DND-41 (cell line): ENCODE results near the gene ZFPL1.

Source experiments
- ATAC-seq: fragments of 200-7000 bp; cut with Tn5 transposase; 3 replicates; pipeline ENCODE4 v1.9.1; 2021; ENCODE audit warnings: low read depth; ENCODE audit not compliant: insufficient read depth
- DNase-seq: peaks from one replicate; pipeline ENCODE4 v3.0.0-alpha.2; 2020
- H2AFZ ChIP-seq: 2 replicates; pipeline ENCODE4 v1.6.0; 2012; ENCODE audit warnings: low read depth, low read length
- H3K27ac ChIP-seq: 2 replicates; pipeline ENCODE4 v1.5.1; 2012; ENCODE audit warnings: low read length, inconsistent platforms
- H3K27me3 ChIP-seq: fragments of 200-600 bp; sonication (generic); 2 replicates; pipeline ENCODE4 v1.6.0; 2012; ENCODE audit warnings: low read length, mild to moderate bottlenecking, inconsistent platforms; ENCODE audit not compliant: insufficient read depth, poor library complexity
- H3K36me3 ChIP-seq: 2 replicates; pipeline ENCODE4 v1.5.1; 2012; ENCODE audit warnings: low read length, inconsistent platforms; ENCODE audit not compliant: insufficient read depth
- H3K4me1 ChIP-seq: 2 replicates; pipeline ENCODE4 v1.5.1; 2012; ENCODE audit warnings: mild to moderate bottlenecking, low read length; ENCODE audit not compliant: insufficient read depth
- H3K4me2 ChIP-seq: 2 replicates; pipeline ENCODE4 v1.6.0; 2012; ENCODE audit warnings: mild to moderate bottlenecking, moderate library complexity, low read length, inconsistent platforms; ENCODE audit not compliant: insufficient read depth
- H3K4me3 ChIP-seq, 2 experiments: fragments of 200-600 bp in 1 of 2; shearing (Covaris generic) in 1 of 2; 2 replicates each; pipeline ENCODE4 v1.5.1; 2012 to 2016; ENCODE audit warnings: inconsistent platforms in 2 of 2, low read length in 2 of 2, mild to moderate bottlenecking in 2 of 2, low read depth in 1 of 2, moderate library complexity in 1 of 2
- H3K79me2 ChIP-seq: 2 replicates; pipeline ENCODE4 v1.6.0; 2012; ENCODE audit warnings: low read length, inconsistent platforms; ENCODE audit not compliant: insufficient read depth
- H3K9ac ChIP-seq: 2 replicates; pipeline ENCODE4 v1.6.0; 2012; ENCODE audit warnings: low read depth, mild to moderate bottlenecking, inconsistent platforms, low read length, moderate library complexity
- H3K9me3 ChIP-seq: 2 replicates; pipeline ENCODE4 v1.5.1; 2012; ENCODE audit warnings: low read length, moderate library complexity, mild to moderate bottlenecking, inconsistent platforms; ENCODE audit not compliant: insufficient read depth, severe bottlenecking
- H4K20me1 ChIP-seq: 2 replicates; pipeline ENCODE4 v1.6.0; 2012; ENCODE audit warnings: low read length; ENCODE audit not compliant: insufficient read depth
- EZH2 ChIP-seq: IDR thresholded peaks from 3 replicates; pipeline ENCODE4 v1.6.1; 2012; ENCODE audit warnings: borderline replicate concordance, low read depth, mild to moderate bottlenecking, moderate library complexity, low read length, inconsistent platforms; ENCODE audit not compliant: severe bottlenecking
- TF ChIP-seq, protein P1 (sequence below): IDR thresholded peaks from 2 replicates; pipeline ENCODE4 v1.5.1; 2012; ENCODE audit warnings: borderline replicate concordance, low read length, moderate library complexity, mild to moderate bottlenecking; ENCODE audit not compliant: poor library complexity, severe bottlenecking; ENCODE audit errors: extremely low read depth

ZFPL1 gene

GRCh38 chr11:65083834-65084597, at the start of gene ZFPL1, which contains the start of gene CDCA5:
Gene ZFPL1 (plus strand): TSS chr11:65084222. CDS start chr11:65084699, 477 bp downstream.
Gene CDCA5 (minus strand): TSS chr11:65084040. CDS start chr11:65083978, 62 bp downstream.
- no peaks in the 10 kb centered on the region for H3K27me3 ChIP-seq
- peak within 1 kb of the TSS; percentile 96 for H3K27ac ChIP-seq
- H3K4me1 ChIP-seq: peaks cover 56% of the 10 kb centered on the region
- H3K79me2 ChIP-seq: peaks cover 66% of the 10 kb centered on the region
- peak within 1 kb of the TSS; percentile 84 for H2AFZ ChIP-seq
- TF ChIP-seq, protein P1, sequence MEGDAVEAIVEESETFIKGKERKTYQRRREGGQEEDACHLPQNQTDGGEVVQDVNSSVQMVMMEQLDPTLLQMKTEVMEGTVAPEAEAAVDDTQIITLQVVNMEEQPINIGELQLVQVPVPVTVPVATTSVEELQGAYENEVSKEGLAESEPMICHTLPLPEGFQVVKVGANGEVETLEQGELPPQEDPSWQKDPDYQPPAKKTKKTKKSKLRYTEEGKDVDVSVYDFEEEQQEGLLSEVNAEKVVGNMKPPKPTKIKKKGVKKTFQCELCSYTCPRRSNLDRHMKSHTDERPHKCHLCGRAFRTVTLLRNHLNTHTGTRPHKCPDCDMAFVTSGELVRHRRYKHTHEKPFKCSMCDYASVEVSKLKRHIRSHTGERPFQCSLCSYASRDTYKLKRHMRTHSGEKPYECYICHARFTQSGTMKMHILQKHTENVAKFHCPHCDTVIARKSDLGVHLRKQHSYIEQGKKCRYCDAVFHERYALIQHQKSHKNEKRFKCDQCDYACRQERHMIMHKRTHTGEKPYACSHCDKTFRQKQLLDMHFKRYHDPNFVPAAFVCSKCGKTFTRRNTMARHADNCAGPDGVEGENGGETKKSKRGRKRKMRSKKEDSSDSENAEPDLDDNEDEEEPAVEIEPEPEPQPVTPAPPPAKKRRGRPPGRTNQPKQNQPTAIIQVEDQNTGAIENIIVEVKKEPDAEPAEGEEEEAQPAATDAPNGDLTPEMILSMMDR: no peak
- no peak for TF ChIP-seq EZH2
- DNase-seq (peak; percentile 96), ATAC-seq (peak; percentile 85)
- H3K9ac ChIP-seq: peak within 1 kb of the TSS; percentile 98
- H3K9me3 ChIP-seq: no peaks in the 10 kb centered on the region
- peak within 1 kb of the TSS; percentile 89 to 91 for H3K4me3 ChIP-seq
- peaks cover 34% of the 10 kb centered on the region for H4K20me1 ChIP-seq
- H3K36me3 ChIP-seq: peaks cover 87% of the 10 kb centered on the region
- H3K4me2 ChIP-seq: peak within 1 kb of the TSS; percentile 89

GRCh38 chr11:65034423-65034822, 49.6 kb upstream of the ZFPL1 start:
- H3K9ac ChIP-seq: no peak overlapping the region
- H3K36me3 ChIP-seq: peaks cover 48% of the 10 kb centered on the region
- no peak overlapping the region for H3K4me2 ChIP-seq
- H3K27ac ChIP-seq: no peak overlapping the region
- DNase-seq (no peak), ATAC-seq (no peak)
- no peak for TF ChIP-seq EZH2
- TF ChIP-seq, protein P1: no peak
- H3K27me3 ChIP-seq: no peaks in the 10 kb centered on the region
- H2AFZ ChIP-seq: no peak overlapping the region
- peaks cover 2% of the 10 kb centered on the region for H3K4me1 ChIP-seq
- H4K20me1 ChIP-seq: no peaks in the 10 kb centered on the region
- no peak overlapping the region for H3K4me3 ChIP-seq
- H3K79me2 ChIP-seq: no peaks in the 10 kb centered on the region
- no peaks in the 10 kb centered on the region for H3K9me3 ChIP-seq

- TF ChIP-seq, protein P1: no peak
- no peak for TF ChIP-seq EZH2
- Histone ChIP-seq H3K79me2 (no peaks in the 10 kb centered on the region), H3K4me2 (no peak overlapping the region), H3K4me1 (peaks cover 14% of the 10 kb centered on the region), H3K27ac (no peak overlapping the region), H2AFZ (no peak overlapping the region), H3K36me3 (peaks cover 48% of the 10 kb centered on the region), H3K27me3 (no peaks in the 10 kb centered on the region), H3K4me3 (no peak overlapping the region), H4K20me1 (no peaks in the 10 kb centered on the region), H3K9me3 (no peaks in the 10 kb centered on the region), H3K9ac (no peak overlapping the region)
- ATAC-seq (no peak), DNase-seq (no peak)
Measured at GRCh38 chr11:65035579-65035978, 48.4 kb upstream of the ZFPL1 start.
